Mammary epithelial cell (primary cell): Measurements from ENCODE around the gene FNDC3B.

ENCODE experiments used
- CTCF ChIP-seq, 2 donors: IDR thresholded peaks in 1 of 2; conservative IDR thresholded peaks in 1 of 2; 2 replicates each; pipeline ENCODE4 v1.5.1; 2011 to 2012; ENCODE audit warnings: inconsistent platforms in 2 of 2, low read length in 2 of 2, mild to moderate bottlenecking in 2 of 2, control low read depth in 1 of 2, low read depth in 1 of 2; ENCODE audit not compliant: insufficient read depth in 1 of 2; ENCODE audit errors: extremely low read depth in 1 of 2
- EZH2 ChIP-seq: IDR thresholded peaks from 2 replicates; pipeline ENCODE4 v1.6.1; 2012; ENCODE audit warnings: low read length, inconsistent platforms, borderline replicate concordance

- TF ChIP-seq CTCF (conservative IDR thresholded peaks at IDR 0.05 in 1 of 2, IDR thresholded peaks at IDR 0.05 in 1 of 2; ENCODE audit: extremely low read depth in 1 of 2, insufficient read depth in 1 of 2, low read depth in 1 of 2, low read length in 2 of 2) (no peak), EZH2 (no peak)
Measured at GRCh38 chr3:172061724-172062184, 22.4 kb downstream of the FNDC3B start.
